ENCODE results near the gene SCN8A.
A peak's percentile ranks its signal among the peaks of the same experiment; 100 is the strongest.
"Not testable (repeated sequence)": the region's sequence is repeated elsewhere in the genome, so short reads cannot be mapped to it uniquely, and the experiment has no call there.

The SCN8A gene

GRCh38 chr12:51591016-51591901, at the start of gene SCN8A:
SCN8A (plus strand) TSS chr12:51591233; CDS start chr12:51662818, 71,585 bp downstream.
- DNase-seq (ENCODE audit: low read depth), result peak; percentile 15

- no peak for DNase-seq (ENCODE audit: low read depth)
Measured at GRCh38 chr12:51546097-51546496, 44.9 kb upstream of the SCN8A start.

GRCh38 chr12:51547606-51548005, 43.4 kb upstream of the SCN8A start:
- no peak for DNase-seq (ENCODE audit: low read depth)

GRCh38 chr12:51548241-51548640, 42.8 kb upstream of the SCN8A start:
- DNase-seq (ENCODE audit: low read depth), result no peak

GRCh38 chr12:51549637-51550036, 41.4 kb upstream of the SCN8A start:
- no peak for DNase-seq (ENCODE audit: low read depth)

GRCh38 chr12:51568271-51569032, 22.6 kb upstream of the SCN8A start:
- not testable (repeated sequence) for DNase-seq (ENCODE audit: low read depth)

- no peak for DNase-seq (ENCODE audit: low read depth)
Measured at GRCh38 chr12:51579321-51579850, 11.6 kb upstream of the SCN8A start.

GRCh38 chr12:51589060-51589459, 2.0 kb upstream of the SCN8A start:
- no peak for DNase-seq (ENCODE audit: low read depth)

- DNase-seq (ENCODE audit: low read depth), result no peak
Measured at GRCh38 chr12:51589557-51590176, 1.4 kb upstream of the SCN8A start.

- DNase-seq (ENCODE audit: low read depth), result peak; percentile 63
Measured at GRCh38 chr12:51590347-51591015, 552 bp upstream of the SCN8A start.

GRCh38 chr12:51592034-51592705, 1.1 kb downstream of the SCN8A start:
- no peak for DNase-seq (ENCODE audit: low read depth)

- DNase-seq (ENCODE audit: low read depth), result no peak
Measured at GRCh38 chr12:51593021-51593420, 2.0 kb downstream of the SCN8A start.

- DNase-seq (ENCODE audit: low read depth), result no peak
Measured at GRCh38 chr12:51593539-51593938, 2.5 kb downstream of the SCN8A start.

- DNase-seq (ENCODE audit: low read depth), result no peak
Measured at GRCh38 chr12:51598156-51598555, 7.1 kb downstream of the SCN8A start.

GRCh38 chr12:51600721-51601120, 9.7 kb downstream of the SCN8A start:
- no peak for DNase-seq (ENCODE audit: low read depth)

GRCh38 chr12:51601241-51601640, 10.2 kb downstream of the SCN8A start:
- DNase-seq (ENCODE audit: low read depth), result no peak

- DNase-seq (ENCODE audit: low read depth), result not testable (repeated sequence)
Measured at GRCh38 chr12:51605896-51606295, 14.9 kb downstream of the SCN8A start.

- not testable (repeated sequence) for DNase-seq (ENCODE audit: low read depth)
Measured at GRCh38 chr12:51607197-51607596, 16.2 kb downstream of the SCN8A start.

- DNase-seq (ENCODE audit: low read depth), result no peak
Measured at GRCh38 chr12:51620448-51620847, 29.4 kb downstream of the SCN8A start.

- no peak for DNase-seq (ENCODE audit: low read depth)
Measured at GRCh38 chr12:51621156-51621922, 30.3 kb downstream of the SCN8A start.
